H1 (cell line): Measurements from ENCODE around the gene MAGI1. TPM values are rescaled to one million over a fixed set of nuclear protein-coding genes. Genes with fewer than 3 reads are reported as not detected.

Source experiments
- CTCF ChIA-PET: fragments of 300-600 bp; sonication (Branson Sonifier 250); formaldehyde crosslinking; loops from one replicate; lab custom pipeline; 2021; ENCODE audit not compliant: partially characterized antibody; lab: Charles Lee
- POLR2A ChIA-PET: fragments of 300-600 bp; sonication (Branson Sonifier 250); formaldehyde crosslinking; loops from one replicate; lab custom pipeline; 2021; ENCODE audit warnings: inconsistent platforms; ENCODE audit not compliant: partially characterized antibody; lab: Charles Lee
- DNase-seq, 2 experiments: peaks; one replicate each; pipeline versions ENCODE4 v3.0.0 to v3.0.0-alpha.2; 2010 to 2022; ENCODE audit warnings: low spot score in 2 of 2, low read depth in 1 of 2, mixed read lengths in 1 of 2
- FAIRE-seq: peaks from 2 replicates; lab custom pipeline; 2011; peaks lifted over from hg19 to GRCh38; lab: Jason Lieb, UNC
- H2AFZ ChIP-seq: 2 replicates; pipeline ENCODE4 v1.8.1; 2012; ENCODE audit warnings: low read length, inconsistent platforms
- H2AK5ac ChIP-seq: 2 replicates; pipeline ENCODE4 v1.6.1; 2013; ENCODE audit warnings: low read depth, low read length
- H2BK120ac ChIP-seq: replicated peaks from 2 replicates; pipeline ENCODE3; 2013; ENCODE audit warnings: low read depth, low read length, inconsistent platforms
- H2BK12ac ChIP-seq: 2 replicates; pipeline ENCODE4 v1.6.1; 2013; ENCODE audit warnings: low read depth, low read length
- H2BK15ac ChIP-seq: 2 replicates; pipeline ENCODE4 v1.6.1; 2013; ENCODE audit warnings: low read length
- H2BK20ac ChIP-seq: 2 replicates; pipeline ENCODE4 v1.6.1; 2013; ENCODE audit warnings: low read length
- H2BK5ac ChIP-seq: 2 replicates; pipeline ENCODE4 v1.6.1; 2013; ENCODE audit warnings: low read depth, low read length
- H3K14ac ChIP-seq: 2 replicates; pipeline ENCODE4 v1.6.1; 2013; ENCODE audit warnings: inconsistent platforms; ENCODE audit not compliant: insufficient read length
- H3K18ac ChIP-seq: 2 replicates; pipeline ENCODE4 v1.6.1; 2013; ENCODE audit warnings: low read length; ENCODE audit errors: extremely low read depth
- H3K23ac ChIP-seq: 2 replicates; pipeline ENCODE4 v1.6.1; 2013; ENCODE audit warnings: inconsistent platforms; ENCODE audit not compliant: insufficient read length
- H3K23me2 ChIP-seq: 2 replicates; pipeline ENCODE4 v1.6.1; 2013; ENCODE audit warnings: low read depth, low read length
- H3K27ac ChIP-seq: 2 replicates; pipeline ENCODE4 v1.6.1; 2011; ENCODE audit warnings: low read depth, low read length, inconsistent platforms
- H3K27me3 ChIP-seq, 4 experiments: replicated peaks in 1 of 4; 1 replicate in 1 of 4; 2 replicates in 3 of 4; pipeline versions ENCODE4 v1.6.1 to v1.8.1; 2011 to 2013; ENCODE audit warnings: low read length in 3 of 4, mild to moderate bottlenecking in 3 of 4, inconsistent platforms in 2 of 4, mixed read lengths in 2 of 4, moderate library complexity in 1 of 4; ENCODE audit not compliant: control insufficient read depth in 3 of 4, insufficient read depth in 3 of 4; ENCODE audit errors: extremely low read depth in 1 of 4
- H3K36me3 ChIP-seq, 4 experiments: 2 replicates each; pipeline versions ENCODE4 v1.6.1 to v1.8.1; 2011 to 2013; ENCODE audit warnings: mild to moderate bottlenecking in 4 of 4, low read length in 3 of 4, moderate library complexity in 2 of 4, control low read depth in 1 of 4, inconsistent platforms in 1 of 4; ENCODE audit not compliant: insufficient read depth in 4 of 4, control insufficient read depth in 2 of 4
- H3K4ac ChIP-seq: replicated peaks from 2 replicates; pipeline ENCODE3; 2013; ENCODE audit warnings: low read length, low read depth, mixed read lengths, inconsistent platforms; ENCODE audit not compliant: insufficient read length
- H3K4me1 ChIP-seq, 4 experiments: replicated peaks in 1 of 4; 1 replicate in 1 of 4; 2 replicates in 3 of 4; pipeline versions ENCODE4 v1.6.1 to v1.8.1; 2011 to 2013; ENCODE audit warnings: low read length in 3 of 4, inconsistent platforms in 2 of 4, mixed read lengths in 1 of 4; ENCODE audit not compliant: insufficient read depth in 4 of 4, control insufficient read depth in 3 of 4
- H3K4me2 ChIP-seq, 2 experiments: 2 replicates each; pipeline versions ENCODE4 v1.6.1 to v1.8.1; 2011 to 2013; ENCODE audit warnings: low read depth in 2 of 2, low read length in 2 of 2, control low read depth in 1 of 2, inconsistent platforms in 1 of 2, mild to moderate bottlenecking in 1 of 2; ENCODE audit not compliant: insufficient read depth in 1 of 2
- H3K4me3 ChIP-seq, 4 experiments: fragments of 200-600, 300-600 bp in 1 of 4; sonication (generic), shearing (Covaris generic), sonication (Bioruptor Twin) in 1 of 4; 2 replicates each; pipeline versions ENCODE4 v1.5.1 to v1.8.1; 2011 to 2016; ENCODE audit warnings: low read length in 4 of 4, low read depth in 3 of 4, control low read depth in 2 of 4, inconsistent platforms in 2 of 4, mild to moderate bottlenecking in 2 of 4, mixed read lengths in 1 of 4, moderate library complexity in 1 of 4; ENCODE audit not compliant: insufficient read depth in 2 of 4; ENCODE audit errors: extremely low read depth in 1 of 4
- H3K56ac ChIP-seq: replicated peaks from 2 replicates; pipeline ENCODE3; 2013; ENCODE audit warnings: low read depth, mild to moderate bottlenecking, mixed read lengths, low read length, inconsistent platforms; ENCODE audit not compliant: insufficient read length
- H3K79me1 ChIP-seq: 2 replicates; pipeline ENCODE4 v1.6.1; 2013; ENCODE audit warnings: low read depth, low read length, control low read depth
- H3K79me2 ChIP-seq, 2 experiments: 2 replicates each; pipeline versions ENCODE4 v1.6.1 to v1.8.1; 2012 to 2013; ENCODE audit warnings: low read length in 2 of 2, mild to moderate bottlenecking in 2 of 2, inconsistent platforms in 1 of 2; ENCODE audit not compliant: insufficient read depth in 2 of 2, control insufficient read depth in 1 of 2
- H3K9ac ChIP-seq, 4 experiments: replicated peaks in 1 of 4; 1 replicate in 1 of 4; 2 replicates in 3 of 4; pipeline versions ENCODE4 v1.6.1 to v1.8.1; 2011 to 2013; ENCODE audit warnings: low read depth in 3 of 4, low read length in 3 of 4, control low read depth in 2 of 4, mild to moderate bottlenecking in 2 of 4, moderate library complexity in 2 of 4, inconsistent platforms in 1 of 4; ENCODE audit errors: extremely low read depth in 1 of 4
- H3K9me3 ChIP-seq, 2 experiments: 2 replicates each; pipeline versions ENCODE4 v1.6.1 to v1.8.1; 2012 to 2013; ENCODE audit warnings: mild to moderate bottlenecking in 2 of 2, moderate library complexity in 2 of 2, control low read depth in 1 of 2, inconsistent platforms in 1 of 2, low read depth in 1 of 2, low read length in 1 of 2, mixed read lengths in 1 of 2; ENCODE audit not compliant: insufficient read depth in 2 of 2
- H4K20me1 ChIP-seq, 2 experiments: replicated peaks in 1 of 2; 2 replicates each; pipeline versions ENCODE3 to v1.8.1; 2011 to 2013; ENCODE audit warnings: inconsistent platforms in 2 of 2, low read length in 2 of 2, mild to moderate bottlenecking in 1 of 2; ENCODE audit not compliant: insufficient read depth in 2 of 2, control insufficient read depth in 1 of 2
- H4K5ac ChIP-seq: 2 replicates; pipeline ENCODE4 v1.6.1; 2013; ENCODE audit warnings: low read length, low read depth, mixed read lengths, inconsistent platforms; ENCODE audit not compliant: insufficient read length
- H4K8ac ChIP-seq: 2 replicates; pipeline ENCODE4 v1.8.0; 2013; ENCODE audit warnings: mild to moderate bottlenecking, moderate library complexity, low read length, inconsistent platforms; ENCODE audit not compliant: insufficient read depth; ENCODE audit errors: extremely low read depth
- H4K91ac ChIP-seq: replicated peaks from 2 replicates; pipeline ENCODE3; 2013; ENCODE audit warnings: low read length, mixed read lengths, inconsistent platforms; ENCODE audit not compliant: insufficient read length
- ASH2L ChIP-seq: fragments of 200-600, 300-600 bp; sonication (generic); IDR thresholded peaks from one replicate; pipeline ENCODE4 v1.7.1; 2017; ENCODE audit warnings: low read length
- ATF3 ChIP-seq: IDR thresholded peaks from 2 replicates; pipeline ENCODE4 v1.6.1; 2011; ENCODE audit warnings: low read depth, mild to moderate bottlenecking, low read length; ENCODE audit not compliant: insufficient read depth
- E2F6 ChIP-seq: IDR thresholded peaks from 2 replicates; pipeline ENCODE4 v1.6.1; 2012; ENCODE audit warnings: inconsistent platforms
- EZH2 ChIP-seq: fragments of 200-600 bp; sonication (generic); IDR thresholded peaks from 2 replicates; pipeline ENCODE4 v1.7.1; 2012; ENCODE audit warnings: low read depth, mild to moderate bottlenecking, moderate library complexity, low read length, inconsistent platforms; ENCODE audit not compliant: severe bottlenecking
- HDAC6 ChIP-seq: IDR thresholded peaks from one replicate; pipeline ENCODE4 v1.7.1; 2012; ENCODE audit warnings: low read depth, mild to moderate bottlenecking, inconsistent platforms, low read length, moderate library complexity
- PHF8 ChIP-seq: fragments of 200-600 bp; sonication (generic); conservative IDR thresholded peaks from 2 replicates; pipeline ENCODE4 v1.7.1; 2012; ENCODE audit warnings: low read depth, mild to moderate bottlenecking, inconsistent platforms, low read length, moderate library complexity
- RAD21 ChIP-seq, 2 experiments: IDR thresholded peaks in 1 of 2; conservative IDR thresholded peaks in 1 of 2; 2 replicates each; pipeline ENCODE4 v1.6.1; 2011; ENCODE audit warnings: low read depth in 2 of 2, low read length in 2 of 2, improper control_type of control experiment in 1 of 2, inconsistent platforms in 1 of 2, mild to moderate bottlenecking in 1 of 2, moderate library complexity in 1 of 2
- RXRA ChIP-seq: IDR thresholded peaks from 2 replicates; pipeline ENCODE4 v1.6.1; 2011; ENCODE audit warnings: low read depth, mild to moderate bottlenecking, low read length, moderate library complexity; ENCODE audit not compliant: insufficient read depth
- SIX5 ChIP-seq: IDR thresholded peaks from 2 replicates; pipeline ENCODE4 v1.6.1; 2011; ENCODE audit warnings: mild to moderate bottlenecking, low read depth, low read length
- SUZ12 ChIP-seq: fragments of 200-600 bp; sonication (generic); IDR thresholded peaks from 2 replicates; pipeline ENCODE4 v1.6.1; 2012; ENCODE audit warnings: mild to moderate bottlenecking, inconsistent platforms, low read length, moderate library complexity, mixed read lengths
- USF2 ChIP-seq: IDR thresholded peaks from 2 replicates; pipeline ENCODE4 v1.6.1; 2011; ENCODE audit warnings: low read length, improper control_type of control experiment
- WGBS, 2 experiments: shearing (Covaris generic) in 1 of 2; methylation state at CpG; one replicate each; pipeline versions ENCODE4 v1.1.6 to v1.1.7; 2013 to 2015; ENCODE audit warnings: low lambda C conversion rate in 2 of 2, mixed read lengths in 2 of 2, inconsistent platforms in 1 of 2, low coverage in 1 of 2, missing lambda C conversion rate in 1 of 2; ENCODE audit not compliant: insufficient replicate concordance in 2 of 2, insufficient coverage in 1 of 2, insufficient read length in 1 of 2; ENCODE audit errors: extremely low coverage in 1 of 2, missing lambda C conversion rate in 1 of 2; 5-methylcytosine and 5-hydroxymethylcytosine counted together
- polyA plus RNA-seq, 7 experiments: library from polyadenylated mRNA; depleted of rRNA in 3 of 7; stranded (reverse) in 5 of 7; unstranded in 2 of 7; fragments of >200 nt in 5 of 7; fragments of 200-250 nt in 2 of 7; gene quantifications; 1 replicate in 5 of 7; 2 replicates in 1 of 7; 4 replicates in 1 of 7; pipeline versions ENCODE4 v1.2.1 to v1.2.3, GENCODE V29; 2011 to 2013; ENCODE audit warnings: missing spikeins in 2 of 7, mixed read lengths in 2 of 7
- total RNA-seq: library from RNA; stranded (reverse); fragmentation: NEBNext Ultra II Directional; extraction: Animal tissue kit (Norgen Biotek cat#: 25700); gene quantifications from 2 replicates; pipeline ENCODE4 v1.2.1, GENCODE V29; 2021

MAGI1 gene
- total and polyA plus RNA-seq, 2 of the 8 experiments (the other 6 are each of a cell fraction or from before 2014, with no cell fraction given): 19.8 to 78.0 TPM

GRCh38 chr3:65999606-66000005 is 39.1 kb downstream of the MAGI1 start:
- ChIA-PET POLR2A (no interaction called here), CTCF (interaction anchor here (0.6 to 1.5 kb wide), 3 partner anchors 25 to 46 kb away, joined by 3 read pairs; no protein-coding TSS in a partner anchor)
- Histone ChIP-seq H4K20me1 (peaks cover 3 to 7% of the 10 kb centered on the region in 2 experiments), H3K4me2 (no peak overlapping the region), H2BK20ac (no peak overlapping the region), H3K79me1 (peaks cover 3% of the 10 kb centered on the region; the same call in 1 of the 2 replicates), H3K9ac (no peak overlapping the region), H3K4me3 (no peak overlapping the region), H3K23ac (no peak overlapping the region), H3K27ac (no peak overlapping the region), H3K36me3 (no peaks in the 10 kb centered on the region), H2AFZ (no peak overlapping the region), H2BK15ac (no peak overlapping the region), H4K5ac (no peak overlapping the region), H2AK5ac (no peak overlapping the region), H2BK12ac (no peak overlapping the region), H2BK5ac (no peak overlapping the region), H3K79me2 (peaks cover 0 to 61% of the 10 kb centered on the region in 2 experiments; a peak in 2 of 4 replicates), H4K8ac (no peak overlapping the region), H4K91ac (no peak overlapping the region), H3K9me3 (no peaks in the 10 kb centered on the region), H3K23me2 (no peaks in the 10 kb centered on the region), H3K14ac (no peak overlapping the region), H2BK120ac (no peak overlapping the region), H3K56ac (no peak overlapping the region), H3K4me1 (peaks cover 0 to 6% (median 3%) of the 10 kb centered on the region in 4 experiments; a peak in 4 of 7 replicates), H3K4ac (no peak overlapping the region), H3K18ac (no peak overlapping the region), H3K27me3 (no peaks in the 10 kb centered on the region)
- DNase-seq (no peak), FAIRE-seq (no peak)
- 80% methylated on average over 5 of the region's 8 CpGs; no CpG with 5 or more reads in 1 of the 2 experiments for WGBS, 2 experiments
- TF ChIP-seq PHF8: no peak
- TF ChIP-seq ATF3: no peak
- TF ChIP-seq ASH2L: no peak
- TF ChIP-seq RAD21 (IDR thresholded peaks at IDR 0.05 in 1 of 2, conservative IDR thresholded peaks at IDR 0.05 in 1 of 2; ENCODE audit: low read depth in 2 of 2, low read length in 2 of 2): no peak
- TF ChIP-seq E2F6: no peak
- no peak for TF ChIP-seq SIX5
- TF ChIP-seq EZH2: no peak
- no peak for TF ChIP-seq RXRA
- no peak for TF ChIP-seq USF2
- no peak for TF ChIP-seq SUZ12
- no peak for TF ChIP-seq HDAC6
